ENCODE measurements around the gene FDXR. TPM values are rescaled to one million over a fixed set of nuclear protein-coding genes. Genes with fewer than 3 reads are reported as not detected.

FDXR gene
- total RNA-seq, 3 donors from 2014 or later: 6.1 to 12.0 (median 7.0) TPM

- DNase-seq (no peak), ATAC-seq (no peak)
- no peaks in the 10 kb centered on the region for H3K4me1 Mint-ChIP-seq (ENCODE audit: low read depth)
- peaks cover 18% of the 10 kb centered on the region for H3K36me3 Mint-ChIP-seq (ENCODE audit: insufficient read depth)
- no peaks in the 10 kb centered on the region for H3K9me3 Mint-ChIP-seq
- H3K4me3 Mint-ChIP-seq: no peak overlapping the region
- peaks cover 1% of the 10 kb centered on the region for H3K27me3 Mint-ChIP-seq (ENCODE audit: low read depth)
Measured at GRCh38 chr17:74832421-74832820, 40.4 kb downstream of the FDXR start.

- ATAC-seq: no peak
- peaks cover 14% of the 10 kb centered on the region for H3K36me3 Mint-ChIP-seq (ENCODE audit: insufficient read depth)
- no peak overlapping the region for H3K4me3 Mint-ChIP-seq
- DNase-seq: no peak
- H3K4me1 Mint-ChIP-seq (ENCODE audit: low read depth): no peaks in the 10 kb centered on the region
- H3K9me3 Mint-ChIP-seq: no peaks in the 10 kb centered on the region
- peaks cover 1% of the 10 kb centered on the region for H3K27me3 Mint-ChIP-seq (ENCODE audit: low read depth)
Measured at GRCh38 chr17:74831444-74832146, 41.2 kb downstream of the FDXR start.

- ATAC-seq (no peak), DNase-seq (no peak)
- no peak overlapping the region for H3K4me3 Mint-ChIP-seq
- no peaks in the 10 kb centered on the region for H3K4me1 Mint-ChIP-seq (ENCODE audit: low read depth)
- H3K36me3 Mint-ChIP-seq (ENCODE audit: insufficient read depth): peaks cover 7% of the 10 kb centered on the region
- H3K9me3 Mint-ChIP-seq: no peaks in the 10 kb centered on the region
- H3K27me3 Mint-ChIP-seq (ENCODE audit: low read depth): no peaks in the 10 kb centered on the region
Measured at GRCh38 chr17:74830861-74831260, 41.9 kb downstream of the FDXR start.

DNA sequence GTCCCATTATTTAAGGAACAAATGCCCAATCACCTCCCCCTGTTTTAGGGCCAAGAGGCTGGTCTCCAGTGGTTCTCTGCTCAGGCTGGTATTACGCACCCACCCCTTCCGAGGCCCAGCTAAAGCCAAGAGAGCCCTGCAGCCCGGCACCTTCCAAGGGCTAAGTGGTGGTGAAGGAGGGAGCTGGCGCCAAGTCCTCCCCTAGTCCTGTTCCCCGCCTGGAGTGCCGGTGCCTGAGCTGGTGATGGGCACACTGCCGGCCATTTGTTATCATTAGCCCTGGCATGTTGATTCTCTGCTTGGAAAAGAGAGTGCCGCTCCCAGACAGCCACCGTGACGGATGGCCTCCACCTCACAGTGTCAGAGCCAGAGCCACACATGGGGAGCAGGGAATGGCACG lies 45.0 kb downstream of the FDXR start:
- H3K27me3 Mint-ChIP-seq (ENCODE audit: low read depth): no peaks in the 10 kb centered on the region

GRCh38 chr17:74825952-74826719 lies 46.7 kb downstream of the FDXR start:
- no peak for DNase-seq
- no peaks in the 10 kb centered on the region for H3K9me3 Mint-ChIP-seq
- H3K36me3 Mint-ChIP-seq (ENCODE audit: insufficient read depth): peaks cover 6% of the 10 kb centered on the region
- ATAC-seq: no peak
- H3K4me1 Mint-ChIP-seq (ENCODE audit: low read depth): no peaks in the 10 kb centered on the region
- no peaks in the 10 kb centered on the region for H3K27me3 Mint-ChIP-seq (ENCODE audit: low read depth)
- H3K4me3 Mint-ChIP-seq: no peak overlapping the region

More for the DNA sequence above, 45.0 kb downstream of the FDXR start:
- ATAC-seq (no peak), DNase-seq (no peak)
- Mint-ChIP-seq H3K36me3 (ENCODE audit: insufficient read depth) (peaks cover 7% of the 10 kb centered on the region), H3K9me3 (no peaks in the 10 kb centered on the region), H3K4me3 (no peak overlapping the region), H3K4me1 (ENCODE audit: low read depth) (no peaks in the 10 kb centered on the region)

GRCh38 chr17:74824961-74825627 lies 47.7 kb downstream of the FDXR start:
- H3K27me3 Mint-ChIP-seq (ENCODE audit: low read depth): no peaks in the 10 kb centered on the region
- no peaks in the 10 kb centered on the region for H3K4me1 Mint-ChIP-seq (ENCODE audit: low read depth)
- peaks cover 6% of the 10 kb centered on the region for H3K36me3 Mint-ChIP-seq (ENCODE audit: insufficient read depth)
- H3K4me3 Mint-ChIP-seq: no peak overlapping the region
- no peaks in the 10 kb centered on the region for H3K9me3 Mint-ChIP-seq
- ATAC-seq: no peak
- DNase-seq: no peak

GRCh38 chr17:74822939-74823367 lies 49.8 kb downstream of the FDXR start:
- H3K9me3 Mint-ChIP-seq: no peaks in the 10 kb centered on the region
- DNase-seq (no peak), ATAC-seq (no peak)
- no peaks in the 10 kb centered on the region for H3K27me3 Mint-ChIP-seq (ENCODE audit: low read depth)
- H3K36me3 Mint-ChIP-seq (ENCODE audit: insufficient read depth): peaks cover 14% of the 10 kb centered on the region
- H3K4me1 Mint-ChIP-seq (ENCODE audit: low read depth): no peaks in the 10 kb centered on the region
- no peak overlapping the region for H3K4me3 Mint-ChIP-seq

GRCh38 chr17:74822335-74822938 lies 50.4 kb downstream of the FDXR start:
- ATAC-seq (no peak), DNase-seq (no peak)
- no peak overlapping the region for H3K4me3 Mint-ChIP-seq
- H3K4me1 Mint-ChIP-seq (ENCODE audit: low read depth): no peaks in the 10 kb centered on the region
- H3K36me3 Mint-ChIP-seq (ENCODE audit: insufficient read depth): peaks cover 14% of the 10 kb centered on the region
- H3K9me3 Mint-ChIP-seq: no peaks in the 10 kb centered on the region
- no peaks in the 10 kb centered on the region for H3K27me3 Mint-ChIP-seq (ENCODE audit: low read depth)

GRCh38 chr17:74821655-74822334 lies 51.0 kb downstream of the FDXR start:
- H3K4me3 Mint-ChIP-seq: no peak overlapping the region
- DNase-seq: no peak
- no peaks in the 10 kb centered on the region for H3K4me1 Mint-ChIP-seq (ENCODE audit: low read depth)
- no peaks in the 10 kb centered on the region for H3K9me3 Mint-ChIP-seq
- no peaks in the 10 kb centered on the region for H3K27me3 Mint-ChIP-seq (ENCODE audit: low read depth)
- peaks cover 17% of the 10 kb centered on the region for H3K36me3 Mint-ChIP-seq (ENCODE audit: insufficient read depth)
- no peak for ATAC-seq

DNA sequence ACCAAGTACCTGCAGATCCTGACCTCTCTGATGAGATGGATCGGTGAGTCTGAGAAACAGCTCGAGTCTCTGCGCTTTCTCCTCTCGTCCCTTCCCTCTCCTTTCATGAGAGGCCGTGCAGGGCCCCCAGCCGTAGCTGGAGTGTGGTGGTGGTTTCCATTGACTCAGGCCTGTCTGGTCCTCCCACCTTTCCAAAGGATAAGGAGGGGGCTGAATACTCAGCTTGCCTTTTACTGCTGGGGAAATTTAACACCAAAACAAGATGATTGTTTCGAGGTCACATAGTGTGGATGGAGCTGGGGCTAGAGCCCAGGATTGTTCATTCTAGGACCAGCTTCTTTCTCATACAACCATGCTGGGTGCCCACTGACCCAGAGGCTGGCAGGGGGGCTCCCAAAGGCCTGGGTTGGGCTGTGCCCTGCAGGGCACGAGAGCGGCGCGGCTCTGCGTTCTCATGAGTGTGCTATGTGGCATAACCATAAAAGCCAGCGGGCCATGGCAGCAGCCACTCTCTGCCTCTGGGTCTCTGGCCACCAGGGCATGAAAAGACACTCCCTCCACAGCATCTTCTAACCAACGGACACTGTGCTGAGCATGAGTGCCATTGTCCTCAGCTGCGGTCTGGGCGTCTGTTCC lies 52.9 kb downstream of the FDXR start:
- H3K9me3 Mint-ChIP-seq: no peaks in the 10 kb centered on the region
- H3K36me3 Mint-ChIP-seq (ENCODE audit: insufficient read depth): peaks cover 29% of the 10 kb centered on the region
- no peak for ATAC-seq
- no peak overlapping the region for H3K4me3 Mint-ChIP-seq
- no peaks in the 10 kb centered on the region for H3K27me3 Mint-ChIP-seq (ENCODE audit: low read depth)
- no peaks in the 10 kb centered on the region for H3K4me1 Mint-ChIP-seq (ENCODE audit: low read depth)
- DNase-seq: no peak

GRCh38 chr17:74818291-74818938 lies 54.4 kb downstream of the FDXR start:
- no peak for ATAC-seq
- Mint-ChIP-seq H3K4me3 (no peak overlapping the region), H3K9me3 (no peaks in the 10 kb centered on the region), H3K36me3 (ENCODE audit: insufficient read depth) (peaks cover 35% of the 10 kb centered on the region), H3K27me3 (ENCODE audit: low read depth) (no peaks in the 10 kb centered on the region), H3K4me1 (ENCODE audit: low read depth) (no peaks in the 10 kb centered on the region)
- DNase-seq: no peak

DNA sequence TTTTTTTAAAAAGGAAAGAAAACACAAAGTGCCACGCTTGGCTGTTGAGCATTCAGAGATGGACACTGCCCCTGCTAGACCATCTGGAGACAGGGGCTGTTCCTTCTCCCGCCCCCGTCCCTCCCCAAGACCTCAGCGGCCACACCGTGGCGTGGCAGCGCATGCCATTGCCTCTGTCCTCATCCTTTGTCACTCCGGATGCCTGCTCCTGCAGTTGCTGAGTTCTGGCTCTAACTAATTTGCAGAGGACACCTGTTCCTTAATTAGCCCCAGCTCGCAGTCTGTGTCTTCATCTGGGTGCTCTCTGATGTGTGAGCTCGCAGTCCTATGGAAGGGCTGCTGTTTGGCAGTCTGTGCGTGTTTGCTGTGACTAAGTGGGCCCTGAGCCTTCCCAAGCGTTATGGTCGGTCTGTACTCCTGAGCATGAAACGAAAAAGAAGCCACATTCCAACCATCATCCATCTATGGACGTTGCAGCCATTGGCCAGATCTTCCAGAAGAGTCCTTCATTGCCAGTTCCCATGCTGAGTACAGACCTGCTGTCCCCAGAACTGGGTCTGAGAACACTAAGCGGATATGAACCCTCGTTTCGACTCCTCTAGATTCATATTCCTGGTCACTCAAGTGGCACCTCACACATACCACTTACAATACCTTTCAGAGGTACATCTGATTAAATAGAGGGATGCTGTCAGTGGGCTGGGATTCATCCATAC lies 55.7 kb downstream of the FDXR start:
- H3K4me3 Mint-ChIP-seq: no peak overlapping the region
- no peaks in the 10 kb centered on the region for H3K4me1 Mint-ChIP-seq (ENCODE audit: low read depth)
- DNase-seq (no peak), ATAC-seq (no peak)
- H3K27me3 Mint-ChIP-seq (ENCODE audit: low read depth): no peaks in the 10 kb centered on the region
- peaks cover 32% of the 10 kb centered on the region for H3K36me3 Mint-ChIP-seq (ENCODE audit: insufficient read depth)
- H3K9me3 Mint-ChIP-seq: no peaks in the 10 kb centered on the region
